RPMI7951 (cell line): Measurements from ENCODE around the gene RAB24. TPM values are rescaled to one million over a fixed set of nuclear protein-coding genes. Genes with fewer than 3 reads are reported as not detected.

Experiments used
- DNase-seq: peaks from one replicate; pipeline ENCODE4 v3.0.0-alpha.2; 2012; ENCODE audit warnings: low read depth
- total RNA-seq: library from RNA; depleted of rRNA; stranded (reverse); fragments of >200 nt; shearing (Covaris generic); gene quantifications from 2 replicates; pipeline ENCODE4 v1.2.3, GENCODE V29; 2014

Gene RAB24
- total RNA-seq, 1 experiment from 2014 or later: 10.3 TPM

GRCh38 chr5:177333420-177334154 lies 30.1 kb upstream of the RAB24 start:
- no peak for DNase-seq

DNA sequence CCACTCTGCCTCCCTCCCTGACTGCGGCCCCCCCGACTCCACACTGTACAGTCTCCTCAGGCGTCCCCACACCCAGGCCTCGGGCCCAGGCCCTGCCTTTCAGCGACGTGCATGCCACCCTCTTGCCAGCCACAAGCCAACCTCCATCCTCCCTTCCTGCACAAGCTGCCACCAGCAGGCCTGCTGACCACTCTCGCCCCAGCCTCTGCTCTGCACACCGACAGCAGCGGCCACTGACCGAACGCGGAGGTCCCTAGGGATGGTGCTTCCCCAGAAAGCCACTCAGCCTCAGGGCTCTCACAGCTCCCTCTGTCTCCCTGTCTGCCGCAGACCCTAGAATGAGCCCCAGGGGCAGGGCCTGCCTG lies 29.4 kb upstream of the RAB24 start:
- no peak for DNase-seq

- DNase-seq: no peak
These were observed 28.7 kb upstream of the RAB24 start for GRCh38 chr5:177332031-177332895.

DNA sequence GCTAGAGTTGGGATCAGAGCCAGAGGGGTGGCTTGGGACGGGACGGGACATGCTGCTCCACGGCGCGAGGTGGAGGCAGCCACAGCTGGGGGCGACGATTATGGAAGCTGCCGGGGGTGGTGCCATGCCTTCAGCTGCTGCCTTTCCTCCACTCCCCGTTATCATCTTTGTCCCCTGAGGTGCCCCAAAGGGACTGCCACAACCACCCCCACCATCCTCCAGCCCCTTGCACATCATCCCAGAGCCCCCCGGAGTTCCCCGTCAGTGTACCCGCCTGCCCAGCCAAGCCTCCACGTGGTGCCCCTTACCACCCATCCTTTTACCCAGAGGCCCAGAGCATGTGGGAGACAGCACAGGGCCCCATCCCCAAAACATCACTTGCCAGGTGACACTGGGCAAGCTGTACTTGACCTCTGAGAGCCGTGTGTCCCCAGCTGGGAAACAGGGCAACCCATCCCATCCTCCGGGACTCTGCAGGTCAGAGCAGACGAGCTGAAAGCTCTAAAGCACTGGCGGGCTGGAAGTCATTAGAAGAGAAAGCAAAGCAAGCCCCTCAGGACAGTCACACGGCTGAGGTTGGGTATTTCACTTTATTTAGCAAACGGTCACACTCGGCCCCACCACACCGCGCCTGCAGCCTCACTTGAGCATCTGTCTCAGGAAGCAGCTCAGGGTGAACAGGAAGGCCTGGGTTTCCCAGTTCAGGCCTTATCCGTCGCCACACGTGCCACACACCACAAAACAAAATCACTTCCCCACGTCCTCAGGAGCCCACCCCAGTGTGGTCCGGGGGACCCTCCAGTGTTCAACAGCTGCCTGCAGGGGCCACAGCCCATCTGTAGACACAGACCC lies 27.7 kb upstream of the RAB24 start:
- DNase-seq: no peak

DNA sequence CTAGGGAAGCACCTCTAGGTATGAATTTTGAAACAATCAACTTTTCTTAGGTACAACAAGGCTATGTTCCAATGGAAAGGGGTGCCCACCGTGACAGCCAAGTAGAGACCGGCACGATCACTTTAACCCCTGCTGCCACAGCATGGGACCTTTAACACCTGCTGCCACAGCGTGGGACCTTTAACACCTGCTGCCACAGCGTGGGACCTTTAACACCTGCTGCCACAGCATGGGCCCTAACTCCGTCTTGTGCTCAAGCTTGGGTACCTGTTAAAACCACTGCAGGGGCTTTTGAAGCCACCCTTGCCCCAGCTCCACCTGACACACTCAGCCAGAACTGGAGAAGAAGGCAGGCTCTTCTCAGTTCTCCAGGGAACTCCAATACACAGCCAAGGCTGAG lies 26.4 kb upstream of the RAB24 start:
- no peak for DNase-seq

DNA sequence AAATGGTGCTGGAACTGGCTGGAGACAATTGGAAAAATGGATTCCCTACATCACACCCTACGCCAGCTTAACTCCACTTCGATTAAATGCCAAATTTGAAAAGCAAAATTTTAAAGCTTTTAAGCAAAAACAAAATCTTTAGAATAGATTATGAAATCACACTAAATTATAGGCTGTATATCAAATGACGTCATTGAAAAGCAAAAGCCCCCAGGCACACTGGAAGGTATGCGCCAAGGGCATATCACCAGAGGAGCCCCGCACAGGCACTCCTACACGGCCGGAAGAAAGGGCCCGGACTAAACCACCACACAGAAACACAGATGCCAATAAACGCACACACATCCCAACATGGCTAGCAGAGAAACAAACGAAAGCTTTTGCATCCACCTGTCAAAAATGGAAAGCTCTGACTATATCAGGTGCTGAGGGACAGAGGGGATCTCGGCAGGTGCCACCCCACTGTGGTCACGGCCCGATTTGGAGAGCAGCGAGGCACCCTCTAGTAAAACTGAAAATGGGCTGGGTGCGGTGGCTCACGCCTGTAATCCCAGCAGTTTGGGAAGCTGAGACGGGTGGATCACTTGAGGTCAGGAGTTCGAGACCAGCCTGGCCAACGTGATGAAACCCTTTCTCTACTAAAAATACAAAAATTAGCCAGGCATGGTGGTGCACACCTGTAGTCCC lies 25.2 kb upstream of the RAB24 start:
- no peak for DNase-seq

DNA sequence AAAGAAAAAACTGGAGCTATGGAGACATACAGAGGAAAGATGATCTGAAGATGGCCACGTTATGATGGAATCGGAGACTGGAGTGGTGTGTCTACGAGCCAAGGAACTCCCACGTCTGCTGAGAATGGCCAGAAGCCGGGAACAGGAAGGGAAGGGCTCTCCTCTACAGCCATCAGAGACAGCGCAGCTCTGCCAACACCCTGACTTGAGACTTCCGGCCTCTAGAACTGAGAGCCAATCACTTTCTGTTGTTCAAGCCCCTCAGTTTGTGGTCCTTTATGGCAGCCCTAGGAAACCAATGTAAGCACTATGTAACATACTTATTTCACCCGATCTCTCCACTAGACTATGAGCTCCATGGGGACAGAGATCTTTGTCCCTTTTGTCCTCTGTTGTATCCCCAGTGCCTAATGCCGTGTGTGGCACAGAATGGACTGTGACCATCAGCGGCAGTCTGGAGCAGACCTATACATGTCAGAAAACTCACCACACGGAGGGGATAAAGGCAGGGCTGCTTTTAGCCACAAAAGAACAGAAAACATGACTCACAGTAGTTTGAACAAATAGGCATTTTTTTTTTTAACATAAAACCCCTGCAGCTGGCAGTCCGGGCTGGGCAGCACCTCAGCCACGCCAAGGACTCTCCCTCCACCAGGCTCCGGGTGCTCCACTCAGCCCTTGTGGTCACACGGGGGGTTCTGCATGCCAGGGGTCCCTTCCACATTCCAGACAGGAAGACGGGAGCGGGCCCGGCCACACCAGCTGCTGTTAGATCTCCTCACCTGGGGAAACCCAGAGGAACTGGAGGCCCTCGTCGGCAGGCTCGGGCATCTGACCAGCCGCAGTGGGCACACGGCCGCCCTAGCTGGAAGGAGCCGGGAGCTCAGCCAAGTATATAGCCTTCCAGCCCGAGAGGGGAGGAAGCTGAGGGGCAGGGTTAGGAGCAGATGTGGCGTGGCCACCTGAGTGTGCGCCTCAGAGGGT lies 24.3 kb upstream of the RAB24 start:
- DNase-seq: peak; percentile 53

GRCh38 chr5:177325868-177326381 lies 22.4 kb upstream of the RAB24 start:
- no peak for DNase-seq

DNA sequence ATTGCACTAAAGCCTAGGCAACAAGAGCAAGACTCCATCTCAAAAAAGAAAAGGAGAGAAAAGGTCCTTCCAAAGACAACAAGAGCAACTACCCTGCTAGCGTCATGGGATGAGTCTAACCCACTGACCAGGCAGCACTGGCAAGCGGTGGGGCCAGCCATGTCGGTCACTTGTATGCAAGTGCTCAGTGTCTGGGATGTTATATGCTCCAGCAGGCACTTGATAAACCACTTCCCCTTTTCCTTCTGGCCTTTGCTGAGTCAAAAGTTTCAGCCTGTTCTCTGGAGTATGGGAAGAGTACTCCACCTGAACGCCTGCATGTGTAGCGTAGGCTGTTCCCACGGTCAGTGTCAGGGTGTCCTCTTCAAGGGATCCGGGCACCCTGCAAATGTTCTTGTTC lies 17.4 kb upstream of the RAB24 start:
- no peak for DNase-seq

GRCh38 chr5:177319913-177320588 lies 16.5 kb upstream of the RAB24 start:
- no peak for DNase-seq

DNA sequence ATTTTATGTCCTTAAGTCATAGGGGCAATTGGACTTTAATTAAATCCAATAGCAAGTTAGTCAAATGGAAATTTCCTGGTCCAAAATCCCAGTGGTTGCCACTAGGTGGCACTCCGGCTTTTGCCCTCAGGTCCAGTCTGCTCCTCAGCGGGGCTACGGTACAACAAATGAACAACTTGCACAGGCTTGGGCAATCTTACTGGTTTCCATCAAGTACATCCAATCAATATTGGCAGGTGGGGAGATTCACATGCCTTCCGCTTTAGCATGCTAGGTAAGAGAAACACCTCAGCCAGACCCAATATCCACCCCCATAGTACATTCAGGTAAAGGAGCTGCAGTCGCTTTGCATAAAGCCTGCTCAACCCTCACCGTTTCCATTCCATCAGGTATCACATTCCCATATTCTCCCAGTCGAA lies 14.4 kb upstream of the RAB24 start:
- DNase-seq: peak; percentile 63

GRCh38 chr5:177316005-177316404 lies 12.5 kb upstream of the RAB24 start:
- no peak for DNase-seq

- DNase-seq: no peak
These were observed 11.9 kb upstream of the RAB24 start for GRCh38 chr5:177315411-177315810.

DNA sequence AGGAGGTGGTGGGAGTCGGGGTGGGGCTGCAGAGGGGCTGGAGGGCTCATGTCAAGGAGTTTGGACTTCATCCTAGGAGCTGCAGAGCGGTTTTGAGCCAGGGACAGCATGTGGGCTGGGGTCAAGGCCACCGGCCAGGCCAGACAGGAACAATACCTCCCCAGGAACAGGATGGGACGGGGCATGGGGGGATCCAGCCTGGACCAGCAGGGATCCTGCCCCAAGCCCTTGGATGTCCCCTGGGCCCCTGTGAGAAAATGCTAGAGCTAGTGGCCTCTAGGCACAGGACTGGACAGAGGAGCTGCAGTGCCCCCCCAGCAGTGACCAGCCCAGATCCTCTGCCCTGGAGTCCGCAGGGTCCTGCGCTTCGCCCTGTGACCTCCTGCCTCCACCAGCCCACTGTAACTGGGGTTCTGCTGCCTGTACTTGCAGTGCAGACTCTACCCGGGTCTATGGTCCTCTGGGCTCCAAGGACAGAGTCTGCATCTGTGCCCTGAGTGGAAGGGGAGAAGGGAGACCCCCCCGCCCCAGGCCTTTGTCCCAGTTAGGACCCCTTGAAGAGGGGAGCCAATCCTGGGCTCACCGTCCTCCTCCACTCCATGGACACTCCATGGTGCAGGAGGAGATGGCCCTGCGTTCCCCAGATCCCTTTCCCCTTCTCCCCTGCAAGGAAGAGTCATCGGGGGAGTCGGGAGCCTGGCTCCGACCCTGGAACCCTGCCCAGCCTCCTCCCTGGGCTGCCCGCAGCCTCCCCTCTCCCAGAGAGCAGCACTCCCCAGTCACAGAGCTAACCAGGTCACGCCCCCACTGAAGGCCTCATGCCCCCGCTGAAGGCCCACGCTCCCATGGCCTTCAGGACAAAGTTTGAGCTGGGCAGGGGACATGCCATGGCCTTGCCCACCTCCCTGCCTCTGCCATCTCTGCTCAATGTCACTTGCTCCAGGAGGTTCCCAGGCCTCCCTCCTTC lies 11.1 kb upstream of the RAB24 start:
- DNase-seq: no peak

GRCh38 chr5:177313561-177314259 lies 10.2 kb upstream of the RAB24 start:
- no peak for DNase-seq

DNA sequence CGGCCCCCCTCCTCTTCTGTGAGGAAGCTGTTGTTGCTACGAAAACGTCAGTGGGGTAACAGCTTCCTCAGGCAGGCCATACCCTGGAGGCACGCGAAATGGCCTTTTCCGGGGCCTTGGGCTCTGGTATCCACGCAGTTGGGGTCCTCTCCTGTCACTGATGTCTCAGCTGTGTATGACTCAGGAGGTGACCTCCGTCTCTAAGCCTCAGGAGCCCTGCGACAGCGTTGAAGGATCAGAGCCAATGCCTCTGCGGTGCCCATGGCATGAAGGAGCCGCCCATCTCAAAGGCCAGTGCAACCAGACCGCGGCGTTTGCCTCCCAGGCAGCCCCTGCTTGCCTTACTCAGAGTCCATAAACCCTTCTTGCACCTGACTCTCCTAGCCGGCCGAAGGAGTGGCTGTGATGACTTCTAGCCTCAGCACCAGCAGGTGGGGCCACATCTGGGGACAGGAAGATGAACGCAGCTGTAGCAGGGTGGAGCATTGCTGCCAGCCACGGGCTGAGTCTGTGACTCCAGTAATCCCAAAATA lies 9.2 kb upstream of the RAB24 start:
- peak; percentile 63 for DNase-seq
